Tibial nerve (tissue), 4 donors: ENCODE measurements around the gene OTOS. TPM values are rescaled to one million over a fixed set of nuclear protein-coding genes. Genes with fewer than 3 reads are reported as not detected.

Source experiments
- DNase-seq, 2 donors: peaks; one replicate each; pipeline ENCODE4 v3.0.0-alpha.2; 2019; ENCODE audit warnings: low spot score in 2 of 2
- H3K27ac ChIP-seq, 4 donors: fragments of 200-600 bp; sonication (generic) in 3 of 4; one replicate each; pipeline ENCODE4 v1.5.1; 2017 to 2019; ENCODE audit warnings: mild to moderate bottlenecking in 1 of 4
- H3K27me3 ChIP-seq, 2 donors: fragments of 200-600 bp; sonication (generic) in 1 of 2; one replicate each; pipeline versions ENCODE4 v1.5.1 to v1.6.0; 2017 to 2019
- H3K36me3 ChIP-seq, 3 donors: fragments of 200-600 bp; sonication (generic); one replicate each; pipeline ENCODE4 v1.5.1; 2018 to 2019
- H3K4me1 ChIP-seq, 4 donors: fragments of 200-600 bp; sonication (generic) in 3 of 4; one replicate each; pipeline ENCODE4 v1.5.1; 2017 to 2019
- H3K4me3 ChIP-seq, 4 donors: fragments of 200-600 bp; sonication (generic) in 3 of 4; one replicate each; pipeline ENCODE4 v1.5.1; 2017 to 2019; ENCODE audit warnings: mild to moderate bottlenecking in 1 of 4, moderate library complexity in 1 of 4
- H3K9me3 ChIP-seq, 4 donors: fragments of 200-600 bp; sonication (generic) in 3 of 4; one replicate each; pipeline ENCODE4 v1.5.1; 2017 to 2019
- EP300 ChIP-seq, 2 donors: sonication (generic); formaldehyde crosslinking; IDR thresholded peaks; one replicate each; pipeline ENCODE4 v1.6.1; 2017; ENCODE audit warnings: antibody characterized with exemption in 2 of 2, mild to moderate bottlenecking in 1 of 2
- POLR2A ChIP-seq, 2 donors: fragments of 450-650 bp; IDR thresholded peaks; one replicate each; pipeline ENCODE4 v1.6.1; 2017; ENCODE audit warnings: antibody characterized with exemption in 2 of 2, mild to moderate bottlenecking in 2 of 2, moderate library complexity in 2 of 2
- WGBS, 2 donors: methylation state at CpG; one replicate each; pipeline ENCODE4 v1.1.5; 2018; 5-methylcytosine and 5-hydroxymethylcytosine counted together
- total RNA-seq, 4 donors: library from RNA; depleted of rRNA; stranded (reverse); fragments of >200 nt; gene quantifications; one replicate each; pipeline ENCODE4 v1.1.0, GENCODE V29; 2016
- TF ChIP-seq, protein P1 (sequence below), 5 experiments: fragments of 200-600 bp in 3 of 5; fragments of 450-650 bp in 2 of 5; sonication (generic) in 3 of 5; IDR thresholded peaks; one replicate each; pipeline ENCODE4 v1.5.1; 2016 to 2019; ENCODE audit warnings: antibody characterized with exemption in 5 of 5, mild to moderate bottlenecking in 3 of 5, moderate library complexity in 2 of 5

The OTOS gene
- total RNA-seq, 4 donors from 2014 or later: not detected

DNA sequence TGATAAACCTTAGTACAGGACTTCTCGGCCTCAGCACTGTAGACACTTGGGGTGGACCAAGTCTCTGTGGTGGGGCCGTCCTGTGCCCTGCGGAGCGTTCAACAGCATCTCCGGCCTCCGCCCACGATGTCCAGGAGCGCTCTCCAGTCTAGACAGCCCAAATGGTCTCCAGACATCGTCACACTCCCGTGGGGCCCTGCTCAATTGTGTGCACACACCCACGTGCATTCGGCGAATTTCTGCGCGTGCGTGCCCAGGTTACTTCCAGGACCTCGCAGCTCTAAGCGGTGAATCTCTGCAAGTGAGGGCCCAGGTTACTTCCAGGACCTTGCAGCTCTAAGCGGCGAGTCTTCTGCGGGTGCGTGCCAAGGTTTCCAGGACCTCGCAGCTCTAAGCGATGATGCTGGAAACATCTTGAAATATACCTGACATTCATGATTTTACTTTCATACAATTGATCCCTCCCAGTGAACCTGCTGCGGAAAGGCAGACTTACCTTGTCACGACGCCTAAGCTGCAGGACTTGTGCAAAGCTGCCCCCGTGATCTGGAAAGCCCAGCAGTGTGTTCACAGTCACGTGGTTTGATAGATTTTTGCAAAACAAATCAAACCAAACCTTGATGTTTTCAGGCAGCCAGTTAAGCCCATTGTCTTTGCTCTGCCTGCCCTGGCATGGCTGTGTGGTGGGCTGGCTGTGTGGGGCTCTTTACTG is 16.1 kb upstream of the OTOS start:
- Histone ChIP-seq H3K36me3 (no peaks in the 10 kb centered on the region), H3K27me3 (peaks cover 0 to 6% of the 10 kb centered on the region in 2 donors), H3K9me3 (peaks cover 0 to 10% (median 0%) of the 10 kb centered on the region in 4 donors), H3K4me1 (no peaks in the 10 kb centered on the region), H3K27ac (no peak overlapping the region), H3K4me3 (no peak overlapping the region)
- no peak for DNase-seq
- WGBS, 2 donors: 83 to 85% methylated on average over 25 to 27 of the region's 29 CpGs
- TF ChIP-seq, protein P1, sequence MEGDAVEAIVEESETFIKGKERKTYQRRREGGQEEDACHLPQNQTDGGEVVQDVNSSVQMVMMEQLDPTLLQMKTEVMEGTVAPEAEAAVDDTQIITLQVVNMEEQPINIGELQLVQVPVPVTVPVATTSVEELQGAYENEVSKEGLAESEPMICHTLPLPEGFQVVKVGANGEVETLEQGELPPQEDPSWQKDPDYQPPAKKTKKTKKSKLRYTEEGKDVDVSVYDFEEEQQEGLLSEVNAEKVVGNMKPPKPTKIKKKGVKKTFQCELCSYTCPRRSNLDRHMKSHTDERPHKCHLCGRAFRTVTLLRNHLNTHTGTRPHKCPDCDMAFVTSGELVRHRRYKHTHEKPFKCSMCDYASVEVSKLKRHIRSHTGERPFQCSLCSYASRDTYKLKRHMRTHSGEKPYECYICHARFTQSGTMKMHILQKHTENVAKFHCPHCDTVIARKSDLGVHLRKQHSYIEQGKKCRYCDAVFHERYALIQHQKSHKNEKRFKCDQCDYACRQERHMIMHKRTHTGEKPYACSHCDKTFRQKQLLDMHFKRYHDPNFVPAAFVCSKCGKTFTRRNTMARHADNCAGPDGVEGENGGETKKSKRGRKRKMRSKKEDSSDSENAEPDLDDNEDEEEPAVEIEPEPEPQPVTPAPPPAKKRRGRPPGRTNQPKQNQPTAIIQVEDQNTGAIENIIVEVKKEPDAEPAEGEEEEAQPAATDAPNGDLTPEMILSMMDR (IDR thresholded peaks at IDR 0.05): no peak
- TF ChIP-seq EP300 (IDR thresholded peaks at IDR 0.05) (no peak), POLR2A (IDR thresholded peaks at IDR 0.05) (no peak)

DNA sequence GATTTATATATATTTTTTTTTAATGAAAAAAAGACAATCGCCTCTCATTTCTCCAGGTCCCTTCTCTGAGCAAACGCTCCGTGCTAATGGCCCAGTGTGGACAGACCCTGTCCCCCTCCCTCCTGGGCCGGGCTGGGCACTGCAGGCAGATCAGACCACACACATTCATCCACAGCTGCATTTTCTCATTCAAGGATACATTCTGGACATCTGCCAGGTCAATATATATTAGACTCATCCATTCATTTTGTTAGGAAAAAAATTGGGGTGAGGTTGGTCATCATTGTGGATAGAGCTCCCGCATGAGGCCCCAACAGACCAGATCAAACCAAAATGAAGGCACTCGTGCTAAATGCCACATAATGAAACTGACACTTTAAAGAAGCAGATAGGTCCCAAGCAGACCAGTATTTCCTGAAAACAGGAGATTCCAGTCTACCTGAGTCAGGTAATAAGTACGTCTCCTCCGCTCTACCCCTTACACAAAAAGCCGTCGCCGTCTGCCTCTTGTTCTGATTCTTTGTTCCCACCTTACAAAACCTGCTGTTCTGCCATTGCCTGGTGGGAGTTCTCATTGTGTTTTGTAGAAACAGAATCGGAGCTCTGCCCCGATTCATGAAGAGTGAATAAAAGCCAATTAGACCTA is 15.4 kb upstream of the OTOS start:
- H3K27me3 ChIP-seq: peaks cover 0 to 6% of the 10 kb centered on the region in 2 donors

GRCh38 chr2:240155048-240155744 is 14.7 kb upstream of the OTOS start:
- H3K9me3 ChIP-seq: peaks cover 0 to 10% (median 0%) of the 10 kb centered on the region in 4 donors
- WGBS, 2 donors: 27 to 38% methylated on average over 17 of the region's 17 CpGs
- no peak for DNase-seq
- no peaks in the 10 kb centered on the region for H3K36me3 ChIP-seq
- H3K4me1 ChIP-seq: peaks cover 0 to 2% (median 0%) of the 10 kb centered on the region in 4 donors
- TF ChIP-seq EP300 (IDR thresholded peaks at IDR 0.05) (no peak), POLR2A (IDR thresholded peaks at IDR 0.05) (no peak)
- TF ChIP-seq, protein P1 (IDR thresholded peaks at IDR 0.05): no peak
- no peak overlapping the region for H3K4me3 ChIP-seq
- H3K27me3 ChIP-seq: peaks cover 0 to 8% of the 10 kb centered on the region in 2 donors
- H3K27ac ChIP-seq: no peak overlapping the region

More for the DNA sequence above, 15.4 kb upstream of the OTOS start:
- no peak overlapping the region for H3K4me3 ChIP-seq
- WGBS, 2 donors: 81 to 83% methylated on average over 13 of the region's 13 CpGs
- H3K4me1 ChIP-seq: no peaks in the 10 kb centered on the region
- no peak overlapping the region for H3K27ac ChIP-seq
- TF ChIP-seq POLR2A (IDR thresholded peaks at IDR 0.05) (no peak), EP300 (IDR thresholded peaks at IDR 0.05) (no peak)
- TF ChIP-seq, protein P1 (IDR thresholded peaks at IDR 0.05): no peak
- no peak for DNase-seq
- H3K9me3 ChIP-seq: peaks cover 0 to 10% (median 0%) of the 10 kb centered on the region in 4 donors
- H3K36me3 ChIP-seq: no peaks in the 10 kb centered on the region

- Histone ChIP-seq H3K27me3 (peaks cover 0 to 14% of the 10 kb centered on the region in 2 donors), H3K9me3 (peaks cover 0 to 10% (median 0%) of the 10 kb centered on the region in 4 donors), H3K4me1 (peaks cover 0 to 5% (median 0%) of the 10 kb centered on the region in 4 donors), H3K36me3 (no peaks in the 10 kb centered on the region), H3K27ac (no peak overlapping the region), H3K4me3 (no peak overlapping the region)
- TF ChIP-seq EP300 (IDR thresholded peaks at IDR 0.05): no peak
- DNase-seq: no peak
- 82 to 86% methylated on average over 8 of the region's 8 CpGs for WGBS, 2 donors
These were observed 14.1 kb upstream of the OTOS start for GRCh38 chr2:240154606-240155005.

DNA sequence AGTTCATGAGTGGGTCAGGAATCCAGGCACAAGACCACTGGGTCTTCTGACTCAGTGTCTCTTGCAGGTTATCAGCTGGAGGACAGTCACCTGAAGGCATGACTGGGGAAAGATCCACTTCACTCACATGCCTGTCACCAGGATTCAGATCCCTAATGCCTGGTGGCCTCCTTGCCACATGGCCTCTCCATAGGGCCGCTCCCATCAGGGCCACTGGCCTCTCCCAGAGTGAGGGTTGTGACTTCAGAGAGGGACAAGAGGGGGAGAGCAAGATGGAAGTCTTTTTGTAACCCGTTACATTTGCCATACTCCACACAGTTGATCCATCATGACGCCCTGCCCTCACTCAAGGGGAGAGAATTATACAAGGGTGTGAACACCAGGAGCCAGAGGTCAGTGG is 13.0 kb upstream of the OTOS start:
- Histone ChIP-seq H3K4me3 (no peak overlapping the region), H3K27ac (no peak overlapping the region), H3K9me3 (peaks cover 0 to 10% (median 0%) of the 10 kb centered on the region in 4 donors), H3K27me3 (peaks cover 0 to 21% of the 10 kb centered on the region in 2 donors), H3K4me1 (peaks cover 0 to 5% (median 0%) of the 10 kb centered on the region in 4 donors), H3K36me3 (no peaks in the 10 kb centered on the region)
- DNase-seq: no peak
- no peak for TF ChIP-seq EP300 (IDR thresholded peaks at IDR 0.05)
- TF ChIP-seq, protein P1 (IDR thresholded peaks at IDR 0.05): no peak
- TF ChIP-seq POLR2A (IDR thresholded peaks at IDR 0.05): no peak
- 80 to 91% methylated on average over 3 of the region's 3 CpGs for WGBS, 2 donors
